GM19238 (cell line): Measurements from ENCODE around the gene STK4.

ENCODE experiments used
- DNase-seq: peaks from one replicate; pipeline ENCODE4 v3.0.0; 2011; ENCODE audit warnings: low spot score; ENCODE audit not compliant: insufficient read length

Gene STK4

GRCh38 chr20:44966030-44966961 is at the start of gene STK4:
Gene STK4, plus strand, starts transcription at chr20:44966512. Its CDS starts 57 bp downstream, at chr20:44966569.
- DNase-seq, result peak; percentile 69

- no peak for DNase-seq
Observed at GRCh38 chr20:44916586-44916985, 49.7 kb upstream of the STK4 start.

DNA sequence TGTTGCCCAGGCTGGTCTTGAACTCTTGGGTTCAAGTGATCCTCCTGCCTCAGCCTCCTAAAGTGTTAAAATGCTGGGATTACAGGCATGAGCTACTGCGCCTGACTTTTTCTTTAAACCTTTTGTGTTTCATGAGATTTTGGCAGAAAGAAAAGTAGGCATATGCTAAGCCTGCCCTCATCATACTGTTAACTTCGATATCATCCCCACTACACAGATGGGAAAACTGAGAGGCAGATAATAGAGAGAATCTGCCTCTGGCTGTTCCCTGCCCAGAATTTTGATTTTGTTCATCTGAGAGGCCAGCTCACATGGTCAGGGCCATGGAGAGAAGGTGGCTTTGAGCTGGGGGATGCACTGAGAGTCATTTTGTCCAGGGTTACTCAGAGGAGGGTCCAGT is 48.9 kb upstream of the STK4 start:
- DNase-seq, result no peak

DNA sequence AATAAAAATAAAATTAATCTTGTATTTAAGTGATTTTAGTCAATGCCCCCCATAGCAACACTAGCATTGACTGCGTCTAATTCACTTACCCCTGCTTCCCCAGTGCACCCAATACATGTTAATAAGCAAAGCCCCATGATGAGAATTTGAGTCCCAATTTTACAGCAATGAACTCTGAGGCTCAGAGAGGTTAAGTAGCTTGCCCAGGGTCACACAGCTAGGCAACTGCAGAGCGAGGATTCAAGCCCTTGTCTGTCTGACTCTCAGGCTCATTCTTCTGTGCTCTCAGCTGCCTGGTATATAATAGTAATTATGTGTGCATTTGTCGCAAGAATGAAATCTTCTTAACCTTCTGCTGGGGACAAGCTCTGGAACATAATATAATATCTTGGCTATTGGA is 48.0 kb upstream of the STK4 start:
- no peak for DNase-seq

GRCh38 chr20:44918761-44919160 is 47.6 kb upstream of the STK4 start:
- DNase-seq, result no peak

DNA sequence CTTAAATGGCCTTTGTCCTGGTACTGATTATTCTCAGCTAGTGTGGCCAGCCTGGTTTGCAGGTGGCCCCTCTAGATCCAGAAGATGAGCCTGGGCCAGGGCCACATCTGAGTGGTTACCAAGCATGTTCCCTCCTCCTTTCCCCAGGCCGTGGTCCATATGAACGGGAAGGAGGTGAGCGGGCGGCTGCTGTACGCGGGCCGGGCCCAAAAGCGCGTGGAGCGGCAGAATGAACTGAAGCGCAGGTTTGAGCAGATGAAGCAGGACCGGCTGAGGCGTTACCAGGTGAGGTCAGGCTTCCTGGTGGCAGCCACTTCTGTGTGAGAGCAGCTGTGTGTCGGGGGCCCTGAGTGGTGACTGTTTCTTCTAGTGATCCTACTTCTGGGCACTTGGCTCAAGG is 44.9 kb upstream of the STK4 start:
- DNase-seq, result no peak

DNA sequence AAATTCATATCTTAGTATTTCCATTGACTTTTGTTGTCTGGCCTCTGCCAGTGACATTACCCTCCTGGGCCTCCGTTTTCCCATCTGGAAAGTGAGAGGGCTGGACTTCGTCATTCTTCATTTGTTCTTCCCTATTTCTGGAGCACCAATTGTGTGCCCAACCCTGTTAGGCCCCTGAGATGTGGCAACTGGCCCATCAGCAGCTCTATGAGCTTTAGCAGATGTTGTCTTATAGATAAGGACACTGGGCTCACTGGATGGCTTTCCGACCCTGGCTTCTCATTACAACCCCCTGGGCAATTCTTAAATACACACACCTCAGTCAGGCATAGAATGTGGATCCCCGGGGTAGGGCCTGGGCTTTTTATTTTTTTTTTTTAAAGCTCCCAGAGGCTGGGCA is 41.8 kb upstream of the STK4 start:
- DNase-seq, result no peak

DNA sequence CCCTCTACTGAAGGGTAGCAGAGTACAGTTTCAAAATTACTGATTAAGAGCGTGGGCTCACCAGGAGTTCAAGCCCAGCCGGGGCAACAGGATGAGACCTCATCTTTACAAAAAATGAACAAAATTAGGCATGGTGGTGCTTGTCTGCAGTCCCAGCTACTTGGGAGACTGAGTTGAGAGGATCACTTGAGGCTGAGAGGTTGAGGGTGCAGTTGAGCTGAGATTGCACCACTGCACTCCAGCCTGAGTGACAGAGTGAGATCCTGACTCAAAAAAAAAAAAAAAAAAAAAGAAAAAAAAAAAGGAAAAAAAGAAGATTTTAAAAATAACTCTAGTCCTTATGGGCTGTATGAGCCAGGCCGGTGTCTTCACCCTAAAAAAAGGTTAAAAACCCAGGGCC is 37.7 kb upstream of the STK4 start:
- DNase-seq, result no peak

GRCh38 chr20:44930517-44931168 is 35.7 kb upstream of the STK4 start:
- no peak for DNase-seq

DNA sequence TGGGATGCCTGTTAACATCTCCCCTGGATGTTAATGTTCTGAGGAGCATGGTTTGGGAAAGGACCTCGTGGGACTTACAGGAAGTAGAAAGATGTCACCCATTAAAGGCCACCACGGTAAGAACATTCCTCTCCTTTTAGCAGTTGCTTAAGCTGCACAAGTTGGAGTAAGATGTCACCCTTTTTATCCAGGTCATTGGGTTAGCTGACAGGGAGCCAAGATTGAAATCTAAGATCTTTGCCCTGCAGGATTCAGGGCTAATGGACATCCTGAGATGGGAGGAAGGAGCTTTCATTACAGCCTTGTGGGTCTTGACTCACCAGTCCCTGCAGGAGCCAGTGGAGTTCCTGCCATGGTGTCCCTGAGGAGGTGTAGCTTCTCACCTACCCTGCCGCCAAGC is 34.4 kb upstream of the STK4 start:
- no peak for DNase-seq

GRCh38 chr20:44932916-44933315 is 33.4 kb upstream of the STK4 start:
- no peak for DNase-seq

DNA sequence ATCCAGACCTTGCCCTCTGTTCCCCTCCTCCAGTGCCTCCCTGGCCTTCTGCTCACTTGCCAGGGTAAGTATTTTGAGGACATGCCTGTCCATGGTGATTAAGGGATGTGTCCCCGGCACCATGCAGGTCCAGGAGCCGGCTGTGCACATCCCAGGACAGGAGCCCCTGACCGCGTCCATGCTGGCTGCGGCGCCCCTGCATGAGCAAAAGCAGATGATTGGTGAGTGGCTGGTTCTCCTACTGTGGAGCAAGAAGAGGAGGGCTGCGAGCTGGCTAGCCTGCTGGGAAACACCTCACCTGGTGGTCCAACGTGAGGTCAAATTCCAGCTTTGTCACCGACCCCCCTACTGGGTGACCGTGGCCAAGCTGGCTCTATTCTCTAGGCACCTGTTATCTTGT is 29.8 kb upstream of the STK4 start:
- DNase-seq, result no peak

DNA sequence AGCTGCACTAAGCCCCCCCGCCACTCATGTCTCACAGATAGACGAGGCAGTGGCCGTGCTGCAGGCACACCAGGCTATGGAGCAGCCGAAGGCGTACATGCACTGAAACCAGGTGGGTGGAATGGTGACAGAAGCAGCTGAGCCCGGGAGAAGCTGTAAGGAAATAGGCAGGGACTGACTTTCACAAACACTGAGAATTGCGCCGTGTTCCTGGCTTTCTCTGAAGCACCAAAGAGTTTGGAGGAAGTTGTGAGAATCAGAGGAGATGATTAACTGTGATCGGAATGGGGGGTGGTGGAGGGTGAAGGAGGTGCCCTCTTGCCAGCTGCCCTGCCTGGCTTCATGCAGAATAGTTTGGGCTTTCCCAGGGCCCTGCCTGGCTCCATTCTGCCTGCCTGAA is 27.7 kb upstream of the STK4 start:
- DNase-seq, result no peak

- no peak for DNase-seq
Observed at GRCh38 chr20:44941120-44941691, 25.1 kb upstream of the STK4 start.

GRCh38 chr20:44942264-44942973 is 23.9 kb upstream of the STK4 start:
- no peak for DNase-seq

DNA sequence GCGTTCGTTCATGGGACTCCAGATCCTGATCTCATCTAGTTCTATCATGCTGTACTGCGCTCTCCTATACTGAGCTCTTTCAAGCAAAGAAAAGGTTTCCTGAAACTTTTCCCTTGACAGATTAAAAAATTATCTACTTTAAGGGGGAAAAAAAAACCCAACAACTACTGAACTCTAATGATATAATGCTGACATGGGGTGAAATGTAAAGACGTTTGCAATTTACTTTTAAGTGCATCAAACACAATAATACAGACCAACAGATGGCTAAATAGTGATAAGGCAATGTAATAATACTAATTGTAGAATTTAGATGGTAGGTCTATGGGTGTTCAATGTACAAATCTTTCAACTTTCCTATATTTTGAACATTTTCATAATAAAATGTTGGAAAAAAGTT is 22.5 kb upstream of the STK4 start:
- no peak for DNase-seq

GRCh38 chr20:44945261-44945660 is 21.1 kb upstream of the STK4 start:
- DNase-seq, result no peak

DNA sequence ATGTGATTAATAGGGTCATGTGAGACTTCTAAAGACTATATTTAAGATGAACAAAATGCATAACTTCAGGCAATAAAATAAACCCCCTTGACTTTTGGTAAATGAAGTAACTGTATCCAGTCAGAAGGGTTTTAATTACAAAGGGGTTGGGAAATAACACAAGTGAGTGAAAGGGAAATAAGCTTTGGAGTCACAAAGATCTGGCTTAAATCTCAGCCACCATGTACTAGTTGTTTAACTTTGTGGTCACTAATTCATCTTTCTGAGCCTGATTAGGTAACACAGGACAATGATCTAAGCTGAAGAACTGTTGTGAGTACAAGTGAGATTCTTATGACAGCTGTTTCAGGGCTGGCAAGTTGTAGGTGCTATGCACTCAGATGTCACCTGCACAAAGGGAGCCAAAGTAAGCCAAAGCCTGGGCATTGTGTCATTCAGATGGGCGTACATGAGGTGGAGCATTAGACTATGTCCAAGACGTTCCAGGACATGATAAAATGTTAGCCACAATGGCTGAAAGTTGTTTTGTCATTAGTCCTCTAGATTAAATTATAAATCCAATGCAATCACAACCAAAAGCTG is 19.9 kb upstream of the STK4 start:
- no peak for DNase-seq

DNA sequence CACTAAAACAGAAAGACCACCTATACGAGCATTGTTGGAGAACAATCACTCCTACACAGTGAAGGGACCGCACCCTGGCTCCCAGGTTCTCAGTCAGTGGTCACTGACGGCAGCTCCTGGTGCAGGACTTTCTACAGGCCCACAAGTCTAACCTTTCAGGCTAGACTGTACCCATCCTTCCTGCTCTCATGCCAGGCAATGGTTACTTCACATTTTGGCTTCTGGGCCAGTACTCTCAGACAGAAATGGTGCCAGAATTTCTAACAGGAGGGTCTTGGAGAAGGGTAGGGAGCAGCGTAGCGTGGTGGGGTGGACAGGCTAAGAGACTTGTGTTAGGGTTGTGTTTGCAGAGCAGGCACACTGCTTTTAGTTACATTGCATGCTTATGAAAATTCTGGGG is 18.2 kb upstream of the STK4 start:
- DNase-seq, result no peak

DNA sequence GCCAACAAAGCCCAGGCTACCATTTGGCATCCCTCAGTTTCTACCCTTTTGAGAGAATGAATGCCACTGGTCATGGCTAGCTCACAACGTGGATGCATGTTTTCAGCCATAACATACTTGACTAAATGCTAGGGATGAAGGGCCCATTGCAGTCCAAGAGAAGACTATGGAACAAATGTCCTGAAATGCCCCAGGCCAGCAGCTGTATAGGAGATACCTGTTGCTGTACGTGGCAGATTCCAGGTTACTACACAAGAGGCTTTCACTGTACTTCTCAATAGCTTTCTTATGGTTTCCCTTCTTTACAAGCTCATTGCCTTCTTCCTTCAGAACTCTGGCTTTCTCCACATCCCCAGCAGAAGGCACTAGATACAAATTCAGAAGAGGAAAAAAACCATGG is 17.8 kb upstream of the STK4 start:
- DNase-seq, result no peak

GRCh38 chr20:44950368-44950767 is 15.9 kb upstream of the STK4 start:
- DNase-seq, result no peak

- no peak for DNase-seq
Observed at GRCh38 chr20:44952731-44953130, 13.6 kb upstream of the STK4 start.
